BJ (cell line): Measurements from ENCODE around the gene PCMTD2. TPM values are rescaled to one million over a fixed set of nuclear protein-coding genes. Genes with fewer than 3 reads are reported as not detected.

Experiments
- CTCF ChIA-PET: fragments of 350-600 bp; formaldehyde crosslinking; extraction: SDS; loops from one replicate; lab custom pipeline; 2021; ENCODE audit warnings: antibody characterized with exemption, inconsistent platforms; lab: Yijun Ruan, JAX
- POLR2A ChIA-PET: fragments of 300-600 bp; sonication (Branson Sonifier 250); formaldehyde crosslinking; extraction: SDS; loops from one replicate; lab custom pipeline; 2021; ENCODE audit warnings: antibody characterized with exemption; lab: Charles Lee
- DNase-seq: peaks from one replicate; pipeline ENCODE4 v3.0.0-alpha.2; 2011; ENCODE audit warnings: low read depth
- H3K27me3 ChIP-seq: 2 replicates; pipeline ENCODE4 v1.6.0; 2011; ENCODE audit warnings: low read length; ENCODE audit not compliant: control insufficient read depth, insufficient read depth
- H3K36me3 ChIP-seq: 2 replicates; pipeline ENCODE4 v1.5.1; 2011; ENCODE audit warnings: low read length; ENCODE audit not compliant: control insufficient read depth, insufficient read depth
- H3K4me3 ChIP-seq: 2 replicates; pipeline ENCODE4 v1.5.1; 2011; ENCODE audit warnings: low read depth, mild to moderate bottlenecking, control low read depth, low read length
- polyA plus RNA-seq: library from polyadenylated mRNA; depleted of rRNA; stranded (reverse); fragments of >200 nt; gene quantifications from 2 replicates; pipeline ENCODE4 v1.2.3, GENCODE V29; 2011
- TF ChIP-seq, protein P1 (sequence below): IDR thresholded peaks from 2 replicates; pipeline ENCODE4 v1.5.1; 2011; ENCODE audit warnings: low read depth, mild to moderate bottlenecking, control low read depth, inconsistent platforms, low read length, moderate library complexity; ENCODE audit not compliant: insufficient read depth

The PCMTD2 gene
- polyA plus RNA-seq, 1 experiment = 34.4 TPM

DNA sequence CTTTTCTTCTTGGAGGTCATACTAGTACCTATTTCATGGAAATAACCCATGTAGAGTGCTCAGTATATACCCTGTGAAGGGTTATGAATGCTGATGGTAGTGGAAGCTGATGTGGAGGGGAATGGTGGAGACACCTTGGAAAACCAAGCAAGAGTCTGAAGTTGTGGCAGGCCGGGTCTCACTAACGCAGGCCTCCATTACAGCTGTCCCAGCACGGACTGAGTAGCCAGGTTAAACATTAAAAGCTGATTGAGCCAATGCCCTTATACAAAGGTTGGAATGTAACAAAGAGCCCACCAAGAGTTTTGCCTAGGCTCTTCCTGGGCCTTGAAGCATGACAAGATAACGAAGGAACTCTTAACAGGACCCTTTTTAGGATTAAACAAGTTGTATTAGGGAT lies 2.1 kb upstream of the PCMTD2 start:
- no peak for DNase-seq
- CTCF ChIA-PET = interaction anchor here (1.0 kb wide), 1 partner anchor 32 kb away, joined by 3 read pairs; no protein-coding TSS in a partner anchor
- POLR2A ChIA-PET = no interaction called here
- Histone ChIP-seq H3K27me3 (peaks cover 2% of the 10 kb centered on the region; the same call in 1 of the 2 replicates), H3K4me3 (no peak overlapping the region), H3K36me3 (no peaks in the 10 kb centered on the region)
- TF ChIP-seq, protein P1, sequence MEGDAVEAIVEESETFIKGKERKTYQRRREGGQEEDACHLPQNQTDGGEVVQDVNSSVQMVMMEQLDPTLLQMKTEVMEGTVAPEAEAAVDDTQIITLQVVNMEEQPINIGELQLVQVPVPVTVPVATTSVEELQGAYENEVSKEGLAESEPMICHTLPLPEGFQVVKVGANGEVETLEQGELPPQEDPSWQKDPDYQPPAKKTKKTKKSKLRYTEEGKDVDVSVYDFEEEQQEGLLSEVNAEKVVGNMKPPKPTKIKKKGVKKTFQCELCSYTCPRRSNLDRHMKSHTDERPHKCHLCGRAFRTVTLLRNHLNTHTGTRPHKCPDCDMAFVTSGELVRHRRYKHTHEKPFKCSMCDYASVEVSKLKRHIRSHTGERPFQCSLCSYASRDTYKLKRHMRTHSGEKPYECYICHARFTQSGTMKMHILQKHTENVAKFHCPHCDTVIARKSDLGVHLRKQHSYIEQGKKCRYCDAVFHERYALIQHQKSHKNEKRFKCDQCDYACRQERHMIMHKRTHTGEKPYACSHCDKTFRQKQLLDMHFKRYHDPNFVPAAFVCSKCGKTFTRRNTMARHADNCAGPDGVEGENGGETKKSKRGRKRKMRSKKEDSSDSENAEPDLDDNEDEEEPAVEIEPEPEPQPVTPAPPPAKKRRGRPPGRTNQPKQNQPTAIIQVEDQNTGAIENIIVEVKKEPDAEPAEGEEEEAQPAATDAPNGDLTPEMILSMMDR = no peak

DNA sequence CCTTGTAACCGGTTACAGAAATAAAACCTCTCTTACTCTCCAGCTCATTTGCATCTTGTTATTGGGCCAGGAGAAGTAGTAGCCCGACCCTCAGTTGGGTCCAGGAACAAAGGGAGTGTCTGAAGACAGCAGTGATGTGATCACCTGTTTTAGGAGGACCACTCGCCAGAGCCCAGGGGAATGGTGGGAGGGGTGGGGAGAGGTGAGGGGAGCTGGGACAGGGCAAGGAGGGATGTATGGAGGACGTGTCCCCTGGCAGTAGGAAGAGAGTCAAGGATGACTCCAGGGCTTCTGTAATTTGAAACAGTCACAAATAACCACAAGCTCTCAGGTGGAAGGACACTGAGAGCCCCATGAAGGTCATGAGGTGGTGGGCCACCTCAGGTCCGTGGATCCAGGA lies 1.4 kb upstream of the PCMTD2 start:
- ChIA-PET CTCF (no interaction called here), POLR2A (interaction anchor here (0.6 kb wide), 1 partner anchor 41 kb away, joined by 4 read pairs; no protein-coding TSS in a partner anchor)
- no peak for DNase-seq
- no peaks in the 10 kb centered on the region for H3K36me3 ChIP-seq
- TF ChIP-seq, protein P1 = no peak
- no peak overlapping the region for H3K4me3 ChIP-seq
- H3K27me3 ChIP-seq = peaks cover 1% of the 10 kb centered on the region; the same call in 1 of the 2 replicates

DNA sequence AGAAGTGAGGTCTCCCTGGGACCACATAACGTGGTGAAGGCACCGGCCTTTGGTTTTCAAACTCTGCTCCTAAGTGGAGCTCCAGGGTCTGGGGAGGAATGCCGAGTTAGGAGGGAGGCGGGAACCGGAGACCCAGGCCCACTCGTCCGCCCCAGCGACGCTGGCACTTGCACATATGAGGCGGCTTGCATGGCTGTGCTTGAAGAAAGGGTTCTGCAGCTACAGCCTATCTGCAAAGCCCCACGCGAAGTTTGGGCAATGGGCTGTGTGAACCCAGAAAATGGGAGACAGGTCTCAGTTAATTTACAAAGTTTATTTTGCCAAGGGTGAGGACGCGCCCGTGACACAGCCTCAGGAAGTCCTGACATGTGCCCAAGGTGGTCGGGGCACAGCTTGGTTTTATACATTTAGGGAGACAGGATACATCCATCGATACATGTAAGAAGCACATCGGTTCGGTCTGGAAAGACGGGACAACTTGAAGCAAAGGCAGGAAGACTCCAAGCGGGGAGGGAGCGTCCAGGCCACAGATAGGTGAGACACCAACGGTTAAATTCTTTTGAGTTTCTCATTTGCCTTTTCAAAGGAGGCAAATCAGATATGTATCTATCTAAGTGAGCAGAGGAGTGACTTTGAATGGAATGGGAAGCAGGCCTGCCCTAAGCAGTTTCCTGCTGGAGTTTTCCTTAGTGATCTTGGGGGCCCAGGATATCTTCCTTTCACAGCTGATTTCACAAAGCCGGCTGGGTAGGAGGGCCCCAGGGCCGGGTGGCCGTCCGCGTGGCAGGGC lies 782 bp upstream of the PCMTD2 start:
- DNase-seq = no peak
- ChIA-PET CTCF (no interaction called here), POLR2A (interaction anchor here (0.6 kb wide), 1 partner anchor 42 kb away, joined by 4 read pairs; no protein-coding TSS in a partner anchor)
- TF ChIP-seq, protein P1 = no peak
- no peaks in the 10 kb centered on the region for H3K36me3 ChIP-seq
- peak overlapping the region; percentile 85 for H3K4me3 ChIP-seq
- peaks cover under 1% of the 10 kb centered on the region; the same call in 1 of the 2 replicates for H3K27me3 ChIP-seq

DNA sequence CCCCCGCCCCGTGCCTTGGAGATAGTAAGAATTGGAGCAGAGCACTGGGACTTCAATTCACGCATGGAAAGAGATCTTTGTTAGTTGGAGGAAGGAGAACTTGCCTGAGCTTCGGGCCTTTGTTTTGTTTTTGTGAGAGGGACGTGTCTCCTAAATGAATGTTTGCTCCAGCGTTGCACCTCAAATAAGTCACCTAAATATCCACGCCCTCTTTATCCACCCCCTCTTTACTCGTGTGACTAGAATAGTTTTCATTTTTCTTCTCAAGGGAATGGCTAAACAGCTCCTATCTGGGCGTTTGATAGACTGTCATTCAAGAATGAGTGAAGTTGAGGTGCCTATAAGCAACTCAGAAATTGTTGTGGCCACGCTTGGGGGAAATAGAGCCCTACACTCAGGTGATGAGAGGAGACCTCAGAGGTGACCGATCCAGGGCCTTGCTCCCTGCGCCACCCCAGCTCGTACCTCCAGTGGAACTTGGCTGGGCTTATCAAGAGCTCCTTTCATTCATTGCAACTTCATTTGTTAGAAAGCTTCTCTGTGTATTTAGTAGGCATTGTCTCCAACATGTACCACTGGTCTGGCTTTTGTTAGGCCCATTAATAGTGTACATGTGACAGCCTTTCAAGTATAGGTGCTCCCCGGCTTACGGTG lies 861 bp downstream of the PCMTD2 start:
- DNase-seq = no peak
- no peaks in the 10 kb centered on the region for H3K27me3 ChIP-seq
- ChIA-PET CTCF (interaction anchor here (0.6 to 0.9 kb wide), 3 partner anchors 18 to 217 kb away, joined by 3 read pairs; no protein-coding TSS in a partner anchor), POLR2A (no interaction called here)
- H3K36me3 ChIP-seq = no peaks in the 10 kb centered on the region
- TF ChIP-seq, protein P1 = no peak
- H3K4me3 ChIP-seq = peak overlapping the region; percentile 85

DNA sequence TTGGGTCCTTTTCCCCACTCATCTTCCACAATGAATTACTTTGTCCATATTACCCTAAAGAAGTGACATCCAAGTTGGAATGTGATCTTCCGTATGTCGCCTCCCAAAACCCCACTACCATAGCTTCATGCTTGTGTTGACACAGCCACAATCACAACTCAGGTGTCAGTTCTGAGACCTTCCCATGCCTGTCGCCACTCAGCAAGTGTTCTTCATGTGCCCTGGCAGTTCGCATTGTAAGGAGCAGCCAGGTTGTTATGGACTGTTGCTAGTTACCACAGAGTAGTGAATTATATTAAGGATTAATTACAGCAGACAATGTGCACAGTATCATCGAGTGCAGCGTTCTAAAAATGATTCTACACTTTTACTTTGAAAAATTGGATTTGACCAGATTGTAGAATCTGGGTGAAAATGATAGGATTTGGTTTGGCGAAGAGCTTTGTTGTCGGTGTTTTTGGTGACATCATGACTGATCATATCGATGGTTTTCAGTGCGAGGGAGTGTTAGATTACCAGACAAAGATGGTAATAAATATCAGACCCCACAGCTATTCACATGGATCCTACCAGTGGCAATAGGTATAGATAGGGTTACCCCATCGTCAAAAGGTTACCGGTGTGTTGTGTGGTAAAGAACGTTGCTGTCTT lies 1.7 kb downstream of the PCMTD2 start:
- no peak for DNase-seq
- TF ChIP-seq, protein P1 = no peak
- ChIA-PET CTCF (no interaction called here), POLR2A (no interaction called here)
- Histone ChIP-seq H3K27me3 (no peaks in the 10 kb centered on the region), H3K4me3 (no peak overlapping the region), H3K36me3 (no peaks in the 10 kb centered on the region)
